Measurements from ENCODE around the gene GIT2.

DNA sequence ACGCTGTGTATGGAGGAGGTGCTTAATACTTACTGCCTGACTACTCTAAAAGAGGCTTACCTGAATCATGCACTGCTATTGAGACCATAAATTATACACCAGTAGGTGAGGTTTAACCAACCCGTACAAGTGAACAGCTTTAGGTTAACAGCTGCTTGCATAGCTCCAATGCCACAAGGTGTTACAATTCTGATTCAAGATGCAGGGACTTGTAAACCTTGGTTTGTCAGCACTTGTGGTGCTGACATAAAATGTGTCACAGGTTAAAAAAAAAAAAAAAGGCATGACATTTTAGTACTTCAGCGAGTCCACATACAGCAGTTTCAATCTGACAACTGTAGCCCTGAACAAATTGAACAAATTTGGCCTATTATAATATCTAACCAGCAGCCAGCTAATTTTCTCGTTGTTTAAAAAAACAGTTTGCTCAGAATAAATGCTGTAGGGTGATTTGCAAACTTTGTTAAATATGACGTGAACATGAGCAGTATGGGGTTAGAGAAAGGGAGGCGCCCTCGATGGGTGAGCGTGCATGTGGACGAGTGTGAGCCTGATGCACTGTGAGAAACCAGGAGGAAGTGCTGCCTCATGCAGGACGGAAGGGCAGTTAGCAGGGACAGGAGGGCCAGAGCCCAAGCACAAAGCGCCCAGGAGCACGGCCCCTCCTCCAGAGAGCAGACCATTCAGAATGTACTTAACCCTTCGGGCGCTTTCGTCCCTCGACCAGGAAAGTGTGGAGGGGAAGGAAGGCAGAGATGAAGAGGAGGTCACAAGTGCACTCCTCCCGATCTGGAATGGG lies 51.4 kb downstream of the GIT2 start:
- TF ChIP-seq, protein P1, sequence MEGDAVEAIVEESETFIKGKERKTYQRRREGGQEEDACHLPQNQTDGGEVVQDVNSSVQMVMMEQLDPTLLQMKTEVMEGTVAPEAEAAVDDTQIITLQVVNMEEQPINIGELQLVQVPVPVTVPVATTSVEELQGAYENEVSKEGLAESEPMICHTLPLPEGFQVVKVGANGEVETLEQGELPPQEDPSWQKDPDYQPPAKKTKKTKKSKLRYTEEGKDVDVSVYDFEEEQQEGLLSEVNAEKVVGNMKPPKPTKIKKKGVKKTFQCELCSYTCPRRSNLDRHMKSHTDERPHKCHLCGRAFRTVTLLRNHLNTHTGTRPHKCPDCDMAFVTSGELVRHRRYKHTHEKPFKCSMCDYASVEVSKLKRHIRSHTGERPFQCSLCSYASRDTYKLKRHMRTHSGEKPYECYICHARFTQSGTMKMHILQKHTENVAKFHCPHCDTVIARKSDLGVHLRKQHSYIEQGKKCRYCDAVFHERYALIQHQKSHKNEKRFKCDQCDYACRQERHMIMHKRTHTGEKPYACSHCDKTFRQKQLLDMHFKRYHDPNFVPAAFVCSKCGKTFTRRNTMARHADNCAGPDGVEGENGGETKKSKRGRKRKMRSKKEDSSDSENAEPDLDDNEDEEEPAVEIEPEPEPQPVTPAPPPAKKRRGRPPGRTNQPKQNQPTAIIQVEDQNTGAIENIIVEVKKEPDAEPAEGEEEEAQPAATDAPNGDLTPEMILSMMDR (IDR thresholded peaks at IDR 0.05): no peak
- TF ChIP-seq POLR2A (IDR thresholded peaks at IDR 0.05): no peak

Data from esophagus squamous epithelium (tissue), 4 donors.